8988T (cell line): ENCODE measurements around the gene SLC35E2B.

ENCODE experiments used
- DNase-seq: peaks from one replicate; pipeline ENCODE4 v3.0.0; 2011

Gene SLC35E2B

GRCh38 chr1:1623181-1623630, 69.4 kb downstream of the SLC35E2B start:
- DNase-seq, result no peak

GRCh38 chr1:1622788-1623094, 69.9 kb downstream of the SLC35E2B start:
- no peak for DNase-seq

- no peak for DNase-seq
Measured at GRCh38 chr1:1622010-1622787, 70.4 kb downstream of the SLC35E2B start.

- DNase-seq, result no peak
Measured at GRCh38 chr1:1621173-1622009, 71.2 kb downstream of the SLC35E2B start.

- DNase-seq, result no peak
Measured at GRCh38 chr1:1620433-1621139, 72.0 kb downstream of the SLC35E2B start.

GRCh38 chr1:1619917-1620361, 72.7 kb downstream of the SLC35E2B start:
- DNase-seq, result peak; percentile 85

- no peak for DNase-seq
Measured at GRCh38 chr1:1618396-1619068, 74.1 kb downstream of the SLC35E2B start.

GRCh38 chr1:1617925-1618324, 74.7 kb downstream of the SLC35E2B start:
- DNase-seq, result no peak

GRCh38 chr1:1617516-1617915, 75.1 kb downstream of the SLC35E2B start:
- no peak for DNase-seq

GRCh38 chr1:1616838-1617237, 75.8 kb downstream of the SLC35E2B start:
- peak; percentile 49 for DNase-seq

- no peak for DNase-seq
Measured at GRCh38 chr1:1616045-1616790, 76.4 kb downstream of the SLC35E2B start.

GRCh38 chr1:1615256-1616044, 77.1 kb downstream of the SLC35E2B start, which contains the start of gene MIB2:
MIB2 (plus strand) TSS chr1:1615500; CDS start chr1:1623453, 7,953 bp downstream.
- DNase-seq, result peak; percentile 100

GRCh38 chr1:1614954-1615255, 77.7 kb downstream of the SLC35E2B start:
- DNase-seq, result no peak

GRCh38 chr1:1614204-1614953, 78.2 kb downstream of the SLC35E2B start:
- no peak for DNase-seq

GRCh38 chr1:1613509-1614082, 79.0 kb downstream of the SLC35E2B start:
- DNase-seq, result no peak

- no peak for DNase-seq
Measured at GRCh38 chr1:1612104-1612400, 80.5 kb downstream of the SLC35E2B start.

GRCh38 chr1:1610796-1611195, 81.8 kb downstream of the SLC35E2B start:
- DNase-seq, result no peak

GRCh38 chr1:1609822-1610485, 82.6 kb downstream of the SLC35E2B start:
- DNase-seq, result no peak
